Osteocyte (in vitro differentiated cells): ENCODE results near the gene SSH3. TPM values are rescaled to one million over a fixed set of nuclear protein-coding genes. Genes with fewer than 3 reads are reported as not detected.
"Not testable (repeated sequence)": the region's sequence is repeated elsewhere in the genome, so short reads cannot be mapped to it uniquely, and the experiment has no call there.

Source experiments
- DNase-seq: peaks from one replicate; pipeline ENCODE4 v3.0.0; 2021; ENCODE audit warnings: mixed read lengths; ENCODE audit not compliant: unreplicated experiment; ENCODE audit errors: extremely low spot score
- H3K27ac Mint-ChIP-seq: one replicate; pipeline ENCODE4 v1.8.0; 2021; ENCODE audit warnings: mild to moderate bottlenecking, mixed read lengths; ENCODE audit not compliant: unreplicated experiment
- H3K27me3 Mint-ChIP-seq: one replicate; pipeline ENCODE4 v1.8.0; 2021; ENCODE audit warnings: mixed read lengths; ENCODE audit not compliant: unreplicated experiment
- H3K36me3 Mint-ChIP-seq: one replicate; pipeline ENCODE4 v1.8.0; 2021; ENCODE audit warnings: mixed read lengths; ENCODE audit not compliant: unreplicated experiment
- H3K4me1 Mint-ChIP-seq: one replicate; pipeline ENCODE4 v1.8.0; 2021; ENCODE audit warnings: mixed read lengths; ENCODE audit not compliant: unreplicated experiment
- H3K4me3 Mint-ChIP-seq: one replicate; pipeline ENCODE4 v1.8.0; 2021; ENCODE audit warnings: mild to moderate bottlenecking, moderate library complexity, mixed read lengths; ENCODE audit not compliant: unreplicated experiment
- H3K9me3 Mint-ChIP-seq: one replicate; pipeline ENCODE4 v1.8.0; 2021; ENCODE audit warnings: mixed read lengths; ENCODE audit not compliant: unreplicated experiment
- CTCF ChIP-seq: fragments of 200-600 bp; sonication (generic); IDR thresholded peaks from 2 replicates; pipeline ENCODE4 v1.5.0; 2021; ENCODE audit warnings: antibody characterized with exemption, mild to moderate bottlenecking, moderate library complexity
- total RNA-seq: library from RNA; stranded (reverse); gene quantifications from 2 replicates; pipeline ENCODE4 v1.2.1, GENCODE V29; 2021

SSH3 gene
- total RNA-seq, 1 donor from 2014 or later = 28.6 TPM

DNA sequence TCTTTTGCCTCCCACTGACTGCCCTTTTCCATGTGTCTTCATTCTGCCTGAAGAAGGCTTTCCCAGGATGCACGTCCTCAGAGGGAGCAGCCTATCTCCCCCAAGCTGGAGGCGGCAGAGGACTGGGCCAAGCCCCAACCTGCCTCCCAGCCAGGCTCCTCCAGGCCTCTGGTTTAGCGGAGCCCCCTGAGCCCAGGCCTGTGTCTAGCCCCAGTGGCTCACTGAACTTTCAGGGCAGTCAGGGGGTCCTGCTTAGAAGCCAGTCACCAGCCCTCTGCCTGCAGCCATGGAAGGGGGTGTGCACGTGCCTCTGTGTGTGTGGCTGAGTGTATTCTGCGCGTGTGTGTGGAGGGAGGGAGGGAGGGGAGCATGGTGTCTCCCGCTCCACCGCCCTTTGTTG lies 47.5 kb upstream of the SSH3 start:
- DNase-seq = no peak
- H3K4me1 Mint-ChIP-seq = peaks cover 16% of the 10 kb centered on the region
- H3K36me3 Mint-ChIP-seq = peaks cover 41% of the 10 kb centered on the region
- TF ChIP-seq CTCF = no peak
- H3K9me3 Mint-ChIP-seq = no peaks in the 10 kb centered on the region
- H3K4me3 Mint-ChIP-seq = no peak overlapping the region
- H3K27ac Mint-ChIP-seq = no peak overlapping the region
- H3K27me3 Mint-ChIP-seq = no peaks in the 10 kb centered on the region

GRCh38 chr11:67256477-67257135 lies 46.7 kb upstream of the SSH3 start:
- H3K4me1 Mint-ChIP-seq = peaks cover 20% of the 10 kb centered on the region
- DNase-seq = no peak
- H3K9me3 Mint-ChIP-seq = no peaks in the 10 kb centered on the region
- no peaks in the 10 kb centered on the region for H3K27me3 Mint-ChIP-seq
- TF ChIP-seq CTCF = no peak
- H3K36me3 Mint-ChIP-seq = peaks cover 41% of the 10 kb centered on the region
- no peak overlapping the region for H3K27ac Mint-ChIP-seq
- no peak overlapping the region for H3K4me3 Mint-ChIP-seq

- Mint-ChIP-seq H3K27ac (no peak overlapping the region), H3K4me3 (no peak overlapping the region), H3K27me3 (no peaks in the 10 kb centered on the region), H3K4me1 (peaks cover 14% of the 10 kb centered on the region), H3K36me3 (peaks cover 12% of the 10 kb centered on the region), H3K9me3 (no peaks in the 10 kb centered on the region)
- no peak for DNase-seq
- TF ChIP-seq CTCF = no peak
These were observed 42.9 kb upstream of the SSH3 start for GRCh38 chr11:67260406-67260805.

- Mint-ChIP-seq H3K4me3 (peak overlapping the region; percentile 66), H3K4me1 (peaks cover 20% of the 10 kb centered on the region), H3K27ac (peak overlapping the region; percentile 7)
- H3K27me3 Mint-ChIP-seq, H3K36me3 Mint-ChIP-seq, H3K9me3 Mint-ChIP-seq: not testable (repeated sequence)
- DNase-seq = peak; percentile 91
These were observed 42.3 kb upstream of the SSH3 start for GRCh38 chr11:67260885-67261639.

- H3K27ac Mint-ChIP-seq = no peak overlapping the region
- peaks cover 21% of the 10 kb centered on the region for H3K4me1 Mint-ChIP-seq
- H3K36me3 Mint-ChIP-seq = peaks cover 7% of the 10 kb centered on the region
- TF ChIP-seq CTCF = peak; percentile 50
- no peaks in the 10 kb centered on the region for H3K9me3 Mint-ChIP-seq
- peak overlapping the region; percentile 66 for H3K4me3 Mint-ChIP-seq
- DNase-seq = no peak
- no peaks in the 10 kb centered on the region for H3K27me3 Mint-ChIP-seq
These were observed 41.7 kb upstream of the SSH3 start for GRCh38 chr11:67261640-67261945.
